Common myeloid progenitor, CD34-positive (primary cell): ENCODE data around the gene EXOG.
"Not testable (repeated sequence)": the region's sequence is repeated elsewhere in the genome, so short reads cannot be mapped to it uniquely, and the experiment has no call there.

ENCODE experiments used
- CTCF ChIA-PET: fragments of 350-600 bp; sonication (Branson Sonifier 250); formaldehyde crosslinking; loops from one replicate; lab custom pipeline; 2021; ENCODE audit warnings: antibody characterized with exemption; lab: Charles Lee
- POLR2A ChIA-PET: fragments of 350-600 bp; sonication (Branson Sonifier 250); formaldehyde crosslinking; loops from one replicate; lab custom pipeline; 2021; ENCODE audit warnings: antibody characterized with exemption; lab: Charles Lee
- DNase-seq, 3 donors: peaks; one replicate each; pipeline versions ENCODE4 v3.0.0 to v3.0.0-alpha.2; 2013
- H3K27ac ChIP-seq, 2 experiments: 1 replicate in 1 of 2; 2 replicates in 1 of 2; pipeline ENCODE4 v1.7.0; 2013; ENCODE audit warnings: inconsistent platforms in 2 of 2, low read length in 2 of 2, mild to moderate bottlenecking in 2 of 2, low read depth in 1 of 2, moderate library complexity in 1 of 2; ENCODE audit not compliant: severe bottlenecking in 2 of 2, insufficient read depth in 1 of 2, poor library complexity in 1 of 2
- H3K27me3 ChIP-seq, 5 experiments: replicated peaks in 2 of 5; 1 replicate in 3 of 5; 2 replicates in 2 of 5; pipeline versions ENCODE4 v1.6.1 to v1.7.0; 2013; ENCODE audit warnings: low read length in 4 of 5, mild to moderate bottlenecking in 2 of 5, moderate library complexity in 2 of 5, inconsistent platforms in 1 of 5; ENCODE audit not compliant: insufficient read depth in 5 of 5, control insufficient read depth in 4 of 5
- H3K36me3 ChIP-seq, 4 experiments: 1 replicate in 2 of 4; 2 replicates in 2 of 4; pipeline versions ENCODE4 v1.6.1 to v1.7.0; 2013; ENCODE audit warnings: low read length in 3 of 4, control low read depth in 1 of 4, mild to moderate bottlenecking in 1 of 4; ENCODE audit not compliant: control insufficient read depth in 4 of 4, insufficient read depth in 4 of 4
- H3K4me1 ChIP-seq, 4 experiments: 1 replicate in 3 of 4; 2 replicates in 1 of 4; pipeline versions ENCODE4 v1.6.1 to v1.7.1; 2013; ENCODE audit warnings: low read length in 3 of 4, mild to moderate bottlenecking in 3 of 4, control low read depth in 1 of 4, inconsistent platforms in 1 of 4, moderate library complexity in 1 of 4; ENCODE audit not compliant: control insufficient read depth in 4 of 4, insufficient read depth in 4 of 4; ENCODE audit errors: control extremely low read depth in 1 of 4
- H3K4me3 ChIP-seq, 7 experiments: 1 replicate in 4 of 7; 2 replicates in 3 of 7; pipeline versions ENCODE4 v1.5.1 to v1.7.0; 2013; ENCODE audit warnings: mild to moderate bottlenecking in 7 of 7, low read length in 6 of 7, moderate library complexity in 6 of 7, inconsistent platforms in 2 of 7, low read depth in 2 of 7, control low read depth in 1 of 7; ENCODE audit not compliant: insufficient read depth in 4 of 7, control insufficient read depth in 1 of 7; ENCODE audit errors: extremely low read depth in 1 of 7
- H3K9me3 ChIP-seq, 5 experiments: 1 replicate in 4 of 5; 2 replicates in 1 of 5; pipeline versions ENCODE4 v1.6.1 to v1.7.1; 2013; ENCODE audit warnings: low read length in 4 of 5, mild to moderate bottlenecking in 2 of 5, inconsistent platforms in 1 of 5, low read depth in 1 of 5, moderate library complexity in 1 of 5; ENCODE audit not compliant: control insufficient read depth in 4 of 5, insufficient read depth in 2 of 5; ENCODE audit errors: control extremely low read depth in 1 of 5
- WGBS: methylation state at CpG from one replicate; pipeline ENCODE4 v1.1.5; 2013; ENCODE audit not compliant: insufficient coverage; 5-methylcytosine and 5-hydroxymethylcytosine counted together

EXOG gene

GRCh38 chr3:38565339-38566214 is 69.4 kb downstream of the EXOG start:
- no peak for DNase-seq
- 98% methylated on average over 13 of the region's 13 CpGs for whole genome bisulfite sequencing
- no peaks in the 10 kb centered on the region for H3K27me3 ChIP-seq
- no peaks in the 10 kb centered on the region for H3K9me3 ChIP-seq
- H3K4me3 ChIP-seq = no peak overlapping the region
- H3K27ac ChIP-seq = no peak overlapping the region
- CTCF ChIA-PET = interaction anchor here (0.8 to 1.1 kb wide), 2 partner anchors 44 kb away, joined by 3 read pairs; no protein-coding TSS in a partner anchor
- H3K4me1 ChIP-seq = no peaks in the 10 kb centered on the region
- H3K36me3 ChIP-seq = no peaks in the 10 kb centered on the region
- POLR2A ChIA-PET = no interaction called here

GRCh38 chr3:38566215-38566528 is 70.0 kb downstream of the EXOG start:
- no peak for DNase-seq
- no peaks in the 10 kb centered on the region for H3K36me3 ChIP-seq
- H3K4me3 ChIP-seq = no peak overlapping the region
- WGBS = 82% methylated on average over 13 of the region's 13 CpGs
- H3K9me3 ChIP-seq = no peaks in the 10 kb centered on the region
- ChIA-PET POLR2A (no interaction called here), CTCF (interaction anchor here (0.8 kb wide), 1 partner anchor 44 kb away, joined by 3 read pairs; no protein-coding TSS in a partner anchor)
- no peaks in the 10 kb centered on the region for H3K4me1 ChIP-seq
- no peak overlapping the region for H3K27ac ChIP-seq
- no peaks in the 10 kb centered on the region for H3K27me3 ChIP-seq

GRCh38 chr3:38566794-38567193 is 70.7 kb downstream of the EXOG start:
- H3K4me1 ChIP-seq, H3K36me3 ChIP-seq, H3K27ac ChIP-seq, H3K4me3 ChIP-seq, H3K27me3 ChIP-seq, DNase-seq, H3K9me3 ChIP-seq, POLR2A ChIA-PET: not testable (repeated sequence)
- 73% methylated on average over 5 of the region's 7 CpGs for WGBS
- CTCF ChIA-PET = interaction anchor here (0.6 kb wide), 1 partner anchor 728 kb away, joined by 3 read pairs; no protein-coding TSS in a partner anchor

- 95% methylated on average over 3 of the region's 4 CpGs for WGBS
- H3K27ac ChIP-seq = no peak overlapping the region
- CTCF ChIA-PET = no interaction called here
- POLR2A ChIA-PET = no interaction called here
- H3K36me3 ChIP-seq = no peaks in the 10 kb centered on the region
- DNase-seq = no peak
- no peaks in the 10 kb centered on the region for H3K27me3 ChIP-seq
- H3K9me3 ChIP-seq = no peaks in the 10 kb centered on the region
- no peaks in the 10 kb centered on the region for H3K4me1 ChIP-seq
- no peak overlapping the region for H3K4me3 ChIP-seq
These were observed 71.4 kb downstream of the EXOG start for GRCh38 chr3:38567498-38567897.

- H3K27ac ChIP-seq = no peak overlapping the region
- no peaks in the 10 kb centered on the region for H3K36me3 ChIP-seq
- ChIA-PET CTCF (no interaction called here), POLR2A (no interaction called here)
- H3K9me3 ChIP-seq = peaks cover 0 to 1% (median 0%) of the 10 kb centered on the region in 5 experiments
- H3K27me3 ChIP-seq = no peaks in the 10 kb centered on the region
- DNase-seq = no peak
- H3K4me3 ChIP-seq = no peak overlapping the region
- H3K4me1 ChIP-seq = no peaks in the 10 kb centered on the region
- no CpG with 5 or more reads among the region's 3 CpGs for WGBS
These were observed 77.0 kb downstream of the EXOG start for GRCh38 chr3:38573111-38573510.

- DNase-seq = no peak
- H3K36me3 ChIP-seq = no peaks in the 10 kb centered on the region
- H3K4me3 ChIP-seq = no peak overlapping the region
- H3K9me3 ChIP-seq = peaks cover 0 to 1% (median 0%) of the 10 kb centered on the region in 5 experiments
- H3K27me3 ChIP-seq = no peaks in the 10 kb centered on the region
- H3K4me1 ChIP-seq = no peaks in the 10 kb centered on the region
- ChIA-PET CTCF (no interaction called here), POLR2A (no interaction called here)
- H3K27ac ChIP-seq = no peak overlapping the region
- WGBS = 93% methylated on average over 3 of the region's 3 CpGs
These were observed 77.4 kb downstream of the EXOG start for GRCh38 chr3:38573556-38573955.
